Endothelial cell of umbilical vein (primary cell): ENCODE results near the gene C15orf39. TPM values are rescaled to one million over a fixed set of nuclear protein-coding genes. Genes with fewer than 3 reads are reported as not detected.

ENCODE experiments used
- BruUV-seq: library from RNA; stranded (reverse); fragments of 400-500 nt; replicated peaks from 2 replicates; lab custom pipeline; 2021; lab: Mats Ljungman, UMichigan
- CTCF ChIA-PET: fragments of 300-600, 350-600 bp; sonication (Branson Sonifier 250); formaldehyde crosslinking; loops from one replicate; lab custom pipeline; 2021; ENCODE audit warnings: antibody characterized with exemption, inconsistent platforms; lab: Charles Lee
- POLR2A ChIA-PET: fragments of 300-600, 350-600 bp; sonication (Branson Sonifier 250); formaldehyde crosslinking; loops from one replicate; lab custom pipeline; 2021; ENCODE audit warnings: antibody characterized with exemption, inconsistent platforms; lab: Charles Lee
- DNase-seq: peaks from one replicate; pipeline ENCODE4 v3.0.0-alpha.2; 2011; ENCODE audit warnings: low read depth, low spot score
- FAIRE-seq: peaks from 2 replicates; lab custom pipeline; 2011; peaks lifted over from hg19 to GRCh38; lab: Jason Lieb, UNC
- H2AFZ ChIP-seq: 2 replicates; pipeline ENCODE4 v1.6.0; 2012; ENCODE audit warnings: low read depth, low read length, control low read depth, inconsistent platforms
- H3K27ac ChIP-seq: 2 replicates; pipeline ENCODE4 v1.5.1; 2011; ENCODE audit warnings: low read depth, mild to moderate bottlenecking, control low read depth, low read length, moderate library complexity; ENCODE audit not compliant: insufficient read depth
- H3K27me3 ChIP-seq, 2 experiments: 2 replicates each; pipeline versions ENCODE4 v1.6.0 to v1.6.1; 2011; ENCODE audit warnings: low read length in 2 of 2, mixed read lengths in 1 of 2; ENCODE audit not compliant: control insufficient read depth in 2 of 2, insufficient read depth in 2 of 2
- H3K36me3 ChIP-seq, 2 experiments: 2 replicates in 1 of 2; 3 replicates in 1 of 2; pipeline ENCODE4 v1.5.1; 2011; ENCODE audit warnings: low read length in 2 of 2, mild to moderate bottlenecking in 1 of 2, moderate library complexity in 1 of 2; ENCODE audit not compliant: control insufficient read depth in 2 of 2, insufficient read depth in 2 of 2; ENCODE audit errors: extremely low read depth in 1 of 2
- H3K4me1 ChIP-seq: 3 replicates; pipeline ENCODE4 v1.5.1; 2011; ENCODE audit warnings: mild to moderate bottlenecking, low read length; ENCODE audit not compliant: control insufficient read depth, insufficient read depth; ENCODE audit errors: extremely low read depth
- H3K4me2 ChIP-seq: 2 replicates; pipeline ENCODE4 v1.6.1; 2011; ENCODE audit warnings: low read length, control low read depth, mixed read lengths; ENCODE audit not compliant: insufficient read depth
- H3K4me3 ChIP-seq, 3 experiments: fragments of 200-600 bp in 1 of 3; sonication (generic), shearing (Covaris generic) in 1 of 3; replicated peaks in 1 of 3; 2 replicates each; pipeline ENCODE4 v1.5.1; 2011 to 2016; ENCODE audit warnings: control low read depth in 3 of 3, low read length in 3 of 3, mild to moderate bottlenecking in 2 of 3, inconsistent platforms in 1 of 3, low read depth in 1 of 3, moderate library complexity in 1 of 3; ENCODE audit not compliant: insufficient read depth in 1 of 3
- H3K79me2 ChIP-seq: 2 replicates; pipeline ENCODE4 v1.6.0; 2012; ENCODE audit warnings: low read length, inconsistent platforms; ENCODE audit not compliant: control insufficient read depth, insufficient read depth
- H3K9ac ChIP-seq: replicated peaks from 2 replicates; pipeline ENCODE3; 2011; ENCODE audit warnings: low read length, control low read depth; ENCODE audit not compliant: insufficient read depth; ENCODE audit errors: extremely low read depth
- H3K9me1 ChIP-seq: replicated peaks from 3 replicates; pipeline ENCODE4 v1.6.0; 2011; ENCODE audit warnings: mild to moderate bottlenecking, low read length; ENCODE audit not compliant: control insufficient read depth, insufficient read depth; ENCODE audit errors: extremely low read depth
- H3K9me3 ChIP-seq: replicated peaks from 2 replicates; pipeline ENCODE4 v1.5.1; 2012; ENCODE audit warnings: low read length, inconsistent platforms; ENCODE audit not compliant: control insufficient read depth, insufficient read depth
- H4K20me1 ChIP-seq: replicated peaks from 2 replicates; pipeline ENCODE3; 2011; ENCODE audit warnings: mild to moderate bottlenecking, low read length; ENCODE audit not compliant: control insufficient read depth, insufficient read depth; ENCODE audit errors: extremely low read depth
- CTCF ChIP-seq, 2 donors: IDR thresholded peaks; 1 replicate in 1 of 2; 2 replicates in 1 of 2; pipeline ENCODE4 v1.5.1; 2011; ENCODE audit warnings: low read length in 2 of 2, mild to moderate bottlenecking in 2 of 2, moderate library complexity in 2 of 2, control low read depth in 1 of 2, inconsistent platforms in 1 of 2, low read depth in 1 of 2; ENCODE audit not compliant: insufficient read depth in 1 of 2; ENCODE audit errors: extremely low read depth in 1 of 2
- EZH2 ChIP-seq: IDR thresholded peaks from 2 replicates; pipeline ENCODE4 v1.6.1; 2012; ENCODE audit warnings: borderline replicate concordance, low read depth, mild to moderate bottlenecking, moderate library complexity, low read length, inconsistent platforms; ENCODE audit not compliant: severe bottlenecking
- FOS ChIP-seq: IDR thresholded peaks from 2 replicates; pipeline ENCODE4 v1.6.1; 2011; ENCODE audit warnings: mild to moderate bottlenecking, low read length, moderate library complexity, borderline replicate concordance; ENCODE audit not compliant: insufficient read depth
- GATA2 ChIP-seq: IDR thresholded peaks from 2 replicates; pipeline ENCODE4 v1.7.0; 2011; ENCODE audit warnings: low read depth, mild to moderate bottlenecking, moderate library complexity, mixed read lengths, low read length; ENCODE audit not compliant: insufficient read length, insufficient read depth
- JUN ChIP-seq: IDR thresholded peaks from 2 replicates; pipeline ENCODE4 v1.6.1; 2011; ENCODE audit warnings: borderline replicate concordance, low read depth; ENCODE audit not compliant: insufficient read length, insufficient read depth
- MYC ChIP-seq: IDR thresholded peaks from one replicate; pipeline ENCODE4 v1.6.1; 2011; ENCODE audit warnings: mild to moderate bottlenecking, low read depth, low read length
- POLR2A ChIP-seq: IDR thresholded peaks from 2 replicates; pipeline ENCODE4 v1.6.1; 2012; ENCODE audit warnings: low read depth, mild to moderate bottlenecking, control low read depth, low read length
- POLR2AphosphoS5 ChIP-seq: IDR thresholded peaks from 2 replicates; pipeline ENCODE4 v1.6.1; 2012; ENCODE audit warnings: low read depth, mild to moderate bottlenecking, control low read depth, low read length, moderate library complexity; ENCODE audit not compliant: insufficient read depth
- dilution Hi-C: fragments of 300-500 bp; cut with MboI; formaldehyde crosslinking; loops from one replicate; pipeline ENCODE4 v1.15.0; 2019; ENCODE audit warnings: low sequenced_read_pairs; ENCODE audit not compliant: extremely low pct_ligation_motif_present
- intact Hi-C: fragments of 100-400 bp; cut with micrococcal nuclease; formaldehyde crosslinking; loops from one replicate; pipeline ENCODE4 v1.10.0; 2022
- polyA plus RNA-seq, 4 experiments: library from polyadenylated mRNA; depleted of rRNA in 3 of 4; stranded (reverse) in 3 of 4; unstranded in 1 of 4; fragments of >200 nt; gene quantifications; 2 replicates each; pipeline versions ENCODE4 v1.2.1 to v1.2.3, GENCODE V29; 2011 to 2012; ENCODE audit warnings: missing spikeins in 1 of 4
- total RNA-seq: library from RNA; stranded (reverse); gene quantifications from 2 replicates; pipeline ENCODE4 v1.2.3, GENCODE V29; 2021
- TF ChIP-seq, protein P1 (sequence below): IDR thresholded peaks from 2 replicates; pipeline ENCODE4 v1.6.1; 2011; ENCODE audit not compliant: insufficient read depth, insufficient read length

Gene C15orf39
- total and polyA plus RNA-seq, 2 donors (not counting 3 experiments of a cell fraction or from before 2014, with no cell fraction given) = 14.8 to 36.1 TPM

- no peaks in the 10 kb centered on the region for H3K27me3 ChIP-seq
- H3K4me1 ChIP-seq = peaks cover 13% of the 10 kb centered on the region
- H2AFZ ChIP-seq = no peak overlapping the region
- no peak for TF ChIP-seq JUN
- TF ChIP-seq CTCF (IDR thresholded peaks at IDR 0.05; ENCODE audit: extremely low read depth in 1 of 2, insufficient read depth in 1 of 2, low read depth in 1 of 2, low read length in 2 of 2) = no peak
- TF ChIP-seq MYC = no peak
- TF ChIP-seq GATA2 = no peak
- no peak for TF ChIP-seq FOS
- no peak for TF ChIP-seq EZH2
- TF ChIP-seq POLR2AphosphoS5 = no peak
- no peak for TF ChIP-seq POLR2A
- TF ChIP-seq, protein P1, sequence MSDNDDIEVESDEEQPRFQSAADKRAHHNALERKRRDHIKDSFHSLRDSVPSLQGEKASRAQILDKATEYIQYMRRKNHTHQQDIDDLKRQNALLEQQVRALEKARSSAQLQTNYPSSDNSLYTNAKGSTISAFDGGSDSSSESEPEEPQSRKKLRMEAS = no peak
- dilution Hi-C loops = no loop called here
- no peak overlapping the region for H3K27ac ChIP-seq
- H3K9ac ChIP-seq = no peak overlapping the region
- ChIA-PET POLR2A (no interaction called here), CTCF (no interaction called here)
- no peak overlapping the region for H3K4me2 ChIP-seq
- H3K36me3 ChIP-seq = no peaks in the 10 kb centered on the region
- no peak for DNase-seq
- no peaks in the 10 kb centered on the region for H3K9me1 ChIP-seq
- H3K4me3 ChIP-seq = no peak overlapping the region
- intact Hi-C loops = no loop called here
- H4K20me1 ChIP-seq = no peaks in the 10 kb centered on the region
- no peaks in the 10 kb centered on the region for H3K9me3 ChIP-seq
- BruUV-seq = no TSS peak
- no peaks in the 10 kb centered on the region for H3K79me2 ChIP-seq
- no peak for FAIRE-seq
These were observed 29.3 kb upstream of the C15orf39 start for GRCh38 chr15:75172284-75172820.
